Activated CD8-positive, alpha-beta memory T cell treated with anti-CD3 and anti-CD28 coated beads for 36 hours (primary cell): Measurements from ENCODE around the gene CD247. TPM values are rescaled to one million over a fixed set of nuclear protein-coding genes. Genes with fewer than 3 reads are reported as not detected.

Experiments
- CTCF ChIA-PET: fragments of 350-600 bp; sonication (Branson Sonifier 250); formaldehyde crosslinking; loops from one replicate; lab custom pipeline; 2021; ENCODE audit warnings: antibody characterized with exemption; lab: Charles Lee
- POLR2A ChIA-PET: fragments of 350-600 bp; sonication (Branson Sonifier 250); formaldehyde crosslinking; loops from one replicate; lab custom pipeline; 2021; ENCODE audit warnings: antibody characterized with exemption; lab: Charles Lee
- total RNA-seq, 2 experiments: library from RNA; stranded (reverse); gene quantifications; one replicate each; pipeline ENCODE4 v1.2.3, GENCODE V29; 2021

CD247 gene
- total RNA-seq, 2 experiments from 2014 or later: 157 to 159 TPM

DNA sequence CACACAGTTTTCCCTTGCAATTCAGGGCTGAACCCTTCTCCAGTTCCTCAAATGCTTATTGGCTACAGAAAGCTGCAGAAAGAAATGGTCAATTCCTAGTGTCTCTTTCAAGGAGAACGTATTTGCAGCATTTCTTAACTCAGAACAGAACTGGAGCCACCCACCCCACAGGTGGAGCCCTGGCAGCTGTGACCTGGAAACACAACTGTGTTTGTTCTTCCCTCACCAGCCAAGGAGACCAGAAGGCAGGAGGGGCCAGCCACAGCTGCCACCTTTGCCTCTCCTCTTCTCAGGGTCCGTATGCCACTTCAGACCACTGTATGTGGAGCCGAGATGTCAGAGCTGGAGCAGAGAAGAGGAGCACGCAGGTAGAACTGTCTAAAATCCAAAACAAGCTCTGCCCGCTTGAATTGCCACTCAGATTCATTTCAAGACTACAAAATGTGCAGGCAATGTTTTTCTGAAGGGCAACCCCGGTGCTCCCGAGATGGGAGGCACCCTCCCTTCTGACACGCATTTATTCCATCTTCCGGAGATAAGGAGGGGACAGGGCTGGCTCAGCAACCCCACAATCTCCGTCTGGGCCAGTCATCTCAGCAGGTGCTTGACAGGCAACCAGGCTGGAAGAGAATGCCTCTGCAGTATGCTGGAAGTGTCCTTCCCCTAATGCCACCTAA lies 16.7 kb downstream of the CD247 start:
- CTCF ChIA-PET: interaction anchor here (1.2 to 4.2 kb wide), 4 partner anchors 9 to 38 kb away, joined by 4 to 24 read pairs (median 10); partner anchors contain the start of gene CD247
- POLR2A ChIA-PET: interaction anchor here (1.0 to 4.3 kb wide), 3 partner anchors 15 to 47 kb away, joined by 3 to 44 read pairs (median 4); partner anchors contain the start of gene CD247

- POLR2A ChIA-PET: interaction anchor here (0.5 to 4.3 kb wide), 5 partner anchors 16 to 61 kb away, joined by 4 to 44 read pairs (median 8); partner anchors contain the start of gene CD247
Observed at GRCh38 chr1:167500283-167500860, 18.0 kb downstream of the CD247 start.

GRCh38 chr1:167499664-167500101 lies 18.6 kb downstream of the CD247 start:
- POLR2A ChIA-PET: interaction anchor here (0.5 to 4.3 kb wide), 4 partner anchors 17 to 52 kb away, joined by 4 to 44 read pairs (median 8); partner anchors contain the start of gene CD247
- CTCF ChIA-PET: interaction anchor here (0.6 to 4.2 kb wide), 8 partner anchors 9 to 188 kb away, joined by 3 to 24 read pairs (median 5); partner anchors contain the start of gene CD247

More at GRCh38 chr1:167500283-167500860, 18.0 kb downstream of the CD247 start:
- CTCF ChIA-PET: interaction anchor here (1.1 to 4.2 kb wide), 7 partner anchors 10 to 188 kb away, joined by 3 to 24 read pairs (median 6); partner anchors contain the start of gene CD247

DNA sequence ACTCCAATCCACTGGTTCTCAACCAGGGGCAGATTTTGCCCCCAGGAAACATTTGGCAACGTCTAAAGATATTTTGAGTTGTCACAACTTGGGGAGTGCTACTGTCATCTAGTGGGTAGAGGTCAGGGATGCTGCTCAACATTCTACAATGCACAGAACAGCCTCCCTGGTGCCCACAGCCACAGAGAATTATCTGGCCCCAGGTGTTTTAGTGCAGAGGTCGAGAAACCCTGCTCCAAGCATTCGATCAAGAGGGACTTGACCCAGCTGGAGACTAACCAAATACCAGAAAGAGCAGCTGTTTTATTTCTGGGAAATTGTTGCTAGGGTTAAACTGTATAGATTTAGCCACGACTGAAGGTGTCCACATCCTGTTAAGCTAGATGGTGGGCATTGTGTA lies 19.2 kb downstream of the CD247 start:
- CTCF ChIA-PET: interaction anchor here (0.6 to 4.2 kb wide), 7 partner anchors 8 to 52 kb away, joined by 3 to 24 read pairs (median 6); partner anchors contain the start of gene CD247
- POLR2A ChIA-PET: interaction anchor here (1.1 to 4.3 kb wide), 4 partner anchors 9 to 52 kb away, joined by 4 to 44 read pairs (median 8); partner anchors contain the start of gene CD247

DNA sequence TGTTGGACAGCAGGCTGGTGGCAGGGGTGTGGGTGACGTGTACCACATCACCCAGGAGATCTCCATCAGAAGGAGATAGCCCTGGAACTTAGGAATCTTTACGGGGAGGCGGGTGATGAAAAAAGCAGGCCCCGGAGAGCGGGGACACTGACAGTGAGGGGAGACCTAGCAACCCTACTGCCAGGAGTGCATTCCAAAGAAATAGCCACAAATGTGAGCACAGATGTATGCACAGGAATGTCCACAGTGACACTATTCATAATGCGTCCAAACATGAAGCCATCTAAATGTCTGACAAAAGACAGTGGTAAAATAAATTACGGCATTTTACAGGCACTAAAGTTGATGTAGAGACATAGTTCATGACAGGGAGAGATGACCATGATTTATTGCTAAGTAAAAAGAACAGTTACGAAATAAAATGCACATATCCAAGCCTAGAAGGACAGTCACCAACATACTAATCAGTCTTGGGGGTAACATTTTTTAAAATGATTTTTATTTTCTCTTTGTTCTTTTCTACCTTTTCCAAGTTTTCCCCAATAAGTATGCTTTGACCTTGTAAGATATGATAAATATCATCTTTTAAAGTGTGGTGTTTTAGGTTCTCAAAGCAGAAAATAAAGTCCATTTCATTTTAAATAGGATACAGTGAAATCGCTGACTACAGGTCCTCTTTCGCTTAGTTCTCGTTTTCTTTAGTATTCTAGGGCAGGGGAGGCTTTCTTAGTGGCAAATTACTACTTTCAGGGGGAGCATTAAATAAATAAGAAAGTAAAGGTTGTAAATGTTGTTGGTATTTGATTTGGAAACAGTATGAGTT lies 21.3 kb downstream of the CD247 start:
- CTCF ChIA-PET: interaction anchor here (0.6 to 1.3 kb wide), 3 partner anchors 11 to 229 kb away, joined by 3 to 4 read pairs (median 3); no protein-coding TSS in a partner anchor

GRCh38 chr1:167493372-167493771 lies 25.0 kb downstream of the CD247 start:
- CTCF ChIA-PET: interaction anchor here (1.0 to 1.5 kb wide), 3 partner anchors 23 to 92 kb away, joined by 3 read pairs; no protein-coding TSS in a partner anchor

More for the DNA sequence above, 21.3 kb downstream of the CD247 start:
- POLR2A ChIA-PET: interaction anchor here (1.6 kb wide), 1 partner anchor 7 kb away, joined by 4 read pairs; no protein-coding TSS in a partner anchor

DNA sequence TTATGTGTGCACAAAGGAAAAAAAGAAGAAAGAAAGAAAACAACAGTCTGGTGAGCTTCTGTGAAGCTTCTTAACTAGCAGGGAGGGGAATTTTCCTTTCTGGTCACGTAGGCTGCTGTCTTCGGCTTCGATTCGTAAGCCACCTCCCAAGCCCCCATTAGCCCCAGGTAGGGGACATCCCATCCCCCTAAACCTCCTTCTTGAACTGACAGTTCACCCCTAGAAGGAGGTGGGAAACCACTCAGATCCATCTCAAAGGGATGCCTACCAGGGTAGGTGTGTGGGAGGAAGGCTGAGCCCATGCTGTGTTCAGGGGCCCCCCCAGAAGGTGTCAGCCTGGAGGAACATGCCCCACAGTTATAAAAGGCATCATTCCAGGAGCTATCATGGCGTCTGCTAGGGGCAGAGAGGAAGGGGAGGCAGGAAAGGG lies 25.8 kb downstream of the CD247 start:
- POLR2A ChIA-PET: interaction anchor here (1.2 to 1.3 kb wide), 2 partner anchors 26 to 36 kb away, joined by 3 to 4 read pairs; partner anchors contain the start of gene CD247
- CTCF ChIA-PET: interaction anchor here (0.7 to 1.3 kb wide), 4 partner anchors 10 to 40 kb away, joined by 3 to 9 read pairs (median 6); no protein-coding TSS in a partner anchor

More at GRCh38 chr1:167493372-167493771, 25.0 kb downstream of the CD247 start:
- POLR2A ChIA-PET: no interaction called here

GRCh38 chr1:167491586-167492461 lies 26.5 kb downstream of the CD247 start:
- CTCF ChIA-PET: interaction anchor here (0.7 to 1.4 kb wide), 6 partner anchors 8 to 158 kb away, joined by 3 to 9 read pairs (median 4); no protein-coding TSS in a partner anchor
- POLR2A ChIA-PET: interaction anchor here (1.2 to 1.3 kb wide), 2 partner anchors 26 to 35 kb away, joined by 3 to 4 read pairs; partner anchors contain the start of gene CD247

DNA sequence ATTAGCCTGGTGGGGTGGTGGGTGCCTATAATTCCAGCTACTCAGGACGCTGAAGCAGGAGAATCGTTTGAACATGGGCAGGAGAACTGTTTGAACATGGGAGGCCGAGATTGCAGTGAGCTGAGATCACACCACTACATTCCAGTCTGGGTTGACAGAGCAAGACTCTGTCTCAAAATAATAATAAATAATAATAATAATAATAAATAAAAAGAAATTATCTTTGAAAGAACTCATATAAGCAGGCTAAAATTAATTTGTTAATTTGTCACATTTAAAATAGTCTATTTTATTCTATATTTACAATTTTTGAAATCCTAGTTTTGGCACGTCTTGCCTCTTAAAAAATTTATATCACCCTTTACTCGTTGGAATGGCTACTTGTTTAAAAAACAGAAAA lies 27.6 kb downstream of the CD247 start:
- CTCF ChIA-PET: interaction anchor here (0.7 to 1.4 kb wide), 3 partner anchors 9 to 159 kb away, joined by 3 to 4 read pairs (median 3); no protein-coding TSS in a partner anchor
- POLR2A ChIA-PET: no interaction called here

DNA sequence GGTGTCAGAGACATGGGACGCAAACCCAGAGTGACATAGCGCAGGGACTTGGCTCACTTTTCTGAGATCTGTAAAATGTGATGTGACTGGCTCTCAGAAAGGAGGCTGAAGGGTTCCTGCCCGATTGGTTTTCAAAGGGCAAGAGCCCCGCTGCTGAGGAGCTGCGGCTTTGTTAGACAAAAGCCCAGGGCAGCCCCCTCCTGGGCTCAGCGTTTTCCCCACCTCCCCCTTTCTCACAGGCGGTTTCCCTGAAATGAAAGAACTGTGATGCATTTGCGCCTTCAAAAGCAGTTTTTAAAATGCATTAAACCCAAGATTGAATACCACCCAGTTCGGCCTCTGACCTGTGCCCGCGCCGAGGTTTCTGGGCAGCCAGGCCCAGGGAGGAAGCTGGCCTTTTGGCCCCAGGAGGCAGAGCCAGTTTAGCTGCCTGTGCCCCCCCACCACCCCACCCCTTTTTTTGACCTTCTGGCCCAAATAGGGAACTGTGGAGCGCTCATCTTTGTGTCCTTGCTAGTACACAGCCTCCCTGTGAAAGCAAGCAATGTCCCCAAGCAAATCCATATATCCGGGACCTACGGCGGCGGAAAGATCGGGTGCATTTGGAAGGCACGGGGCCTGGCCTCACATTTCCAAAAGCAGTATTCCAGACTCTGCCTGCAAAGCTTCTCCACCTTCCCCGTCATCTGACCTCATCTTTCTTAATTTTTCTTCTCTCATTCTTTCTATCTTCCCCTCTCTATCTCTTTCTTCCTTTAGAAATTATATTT lies 28.6 kb downstream of the CD247 start:
- ChIA-PET POLR2A (interaction anchor here (1.0 to 1.7 kb wide), 2 partner anchors 8 to 26 kb away, joined by 3 to 4 read pairs; no protein-coding TSS in a partner anchor), CTCF (interaction anchor here (1.4 to 1.8 kb wide), 2 partner anchors 10 to 12 kb away, joined by 3 to 4 read pairs; no protein-coding TSS in a partner anchor)

- CTCF ChIA-PET: interaction anchor here (1.3 to 1.8 kb wide), 2 partner anchors 11 to 23 kb away, joined by 3 read pairs; no protein-coding TSS in a partner anchor
- POLR2A ChIA-PET: interaction anchor here (1.7 kb wide), 1 partner anchor 9 kb away, joined by 4 read pairs; no protein-coding TSS in a partner anchor
Observed at GRCh38 chr1:167488786-167489185, 29.5 kb downstream of the CD247 start.

GRCh38 chr1:167487614-167488013 lies 30.7 kb downstream of the CD247 start:
- ChIA-PET CTCF (interaction anchor here (1.1 kb wide), 1 partner anchor 19 kb away, joined by 3 read pairs; no protein-coding TSS in a partner anchor), POLR2A (no interaction called here)

- ChIA-PET POLR2A (interaction anchor here (0.5 kb wide), 1 partner anchor 28 kb away, joined by 3 read pairs; no protein-coding TSS in a partner anchor), CTCF (interaction anchor here (0.7 to 3.7 kb wide), 5 partner anchors 10 to 38 kb away, joined by 3 to 12 read pairs (median 5); partner anchors contain the start of gene CD247)
Observed at GRCh38 chr1:167486090-167486824, 32.1 kb downstream of the CD247 start.

DNA sequence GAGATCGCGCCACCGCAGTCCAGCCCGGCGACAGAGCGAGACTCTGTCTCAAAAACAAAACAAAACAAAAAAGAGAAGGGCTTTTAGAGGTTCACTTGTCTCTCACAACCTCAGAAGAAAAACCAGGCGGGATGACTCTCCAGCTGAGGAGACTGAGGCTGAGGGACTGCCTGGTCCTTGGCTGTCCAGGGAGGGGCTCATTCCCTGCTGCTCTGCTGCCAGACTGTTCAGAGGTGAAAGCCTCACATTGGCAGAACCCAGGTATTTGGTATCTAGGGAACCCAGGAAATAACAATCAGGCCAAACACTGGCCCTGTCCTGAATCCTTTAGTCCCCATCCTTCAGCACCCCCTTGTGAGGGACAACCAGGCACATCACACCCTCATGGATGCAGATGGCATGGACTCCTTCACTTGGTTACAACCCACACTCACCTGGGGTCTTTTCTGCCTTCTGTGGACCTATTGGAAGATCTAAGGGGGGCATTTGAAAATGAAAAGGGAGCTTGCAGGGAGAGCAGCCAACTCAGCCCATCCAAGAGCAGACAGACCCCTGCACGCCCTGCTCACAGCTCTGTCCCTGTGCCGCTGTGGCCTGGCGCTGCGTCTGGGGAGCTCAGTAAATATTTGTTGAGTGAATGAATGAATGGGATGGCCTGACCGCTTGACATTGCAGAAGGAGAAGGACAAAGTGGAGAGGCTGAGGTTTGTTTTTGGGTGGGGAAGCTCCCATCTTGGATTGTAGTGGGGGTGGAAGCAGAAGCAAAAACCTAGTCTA lies 33.4 kb downstream of the CD247 start:
- ChIA-PET CTCF (interaction anchor here (0.6 to 3.7 kb wide), 6 partner anchors 9 to 646 kb away, joined by 3 to 12 read pairs (median 4); partner anchors contain the start of genes CD247 and POGK), POLR2A (interaction anchor here (0.7 kb wide), 1 partner anchor 558 kb away, joined by 4 read pairs; no protein-coding TSS in a partner anchor)
